Epithelial cell of proximal tubule (primary cell): Measurements from ENCODE around the gene MAGEB3. TPM values are rescaled to one million over a fixed set of nuclear protein-coding genes. Genes with fewer than 3 reads are reported as not detected.

Source experiments
- DNase-seq: peaks from one replicate; pipeline ENCODE4 v3.0.0-alpha.2; 2011; ENCODE audit warnings: low read depth
- H3K4me3 ChIP-seq: 2 replicates; pipeline ENCODE4 v1.5.1; 2011; ENCODE audit warnings: low read depth, mild to moderate bottlenecking, low read length
- CTCF ChIP-seq: conservative IDR thresholded peaks from 2 replicates; pipeline ENCODE4 v1.5.1; 2012; ENCODE audit warnings: low read depth, mild to moderate bottlenecking, low read length
- total RNA-seq: library from RNA; depleted of rRNA; stranded (reverse); fragments of >200 nt; gene quantifications from 2 replicates; pipeline ENCODE4 v1.2.3, GENCODE V29; 2015

MAGEB3 gene
- total RNA-seq, 1 donor from 2014 or later = not detected

- no peak for DNase-seq
- no peak within 1 kb of the TSS for H3K4me3 ChIP-seq
- TF ChIP-seq CTCF = no peak
These were observed 15.1 kb upstream of the MAGEB3 start, which contains the start of gene MAGEB2 for GRCh38 chrX:30215357-30215843. Gene MAGEB2 (plus strand): TSS chrX:30215563. CDS start chrX:30218581, 3,018 bp downstream.

- DNase-seq = no peak
- TF ChIP-seq CTCF = no peak
- H3K4me3 ChIP-seq = no peak overlapping the region
These were observed 13.0 kb upstream of the MAGEB3 start for GRCh38 chrX:30217465-30217864.

GRCh38 chrX:30219372-30219771 is 11.1 kb upstream of the MAGEB3 start:
- no peak for DNase-seq
- no peak for TF ChIP-seq CTCF
- H3K4me3 ChIP-seq = no peak overlapping the region

- DNase-seq = no peak
- no peak overlapping the region for H3K4me3 ChIP-seq
- no peak for TF ChIP-seq CTCF
These were observed 9.8 kb upstream of the MAGEB3 start for GRCh38 chrX:30220661-30221060.

GRCh38 chrX:30224536-30224935 is 5.9 kb upstream of the MAGEB3 start:
- no peak for DNase-seq
- TF ChIP-seq CTCF = no peak

GRCh38 chrX:30228526-30228925 is 1.9 kb upstream of the MAGEB3 start:
- TF ChIP-seq CTCF = no peak
- no peak for DNase-seq
- no peak overlapping the region for H3K4me3 ChIP-seq

More at GRCh38 chrX:30224536-30224935, 5.9 kb upstream of the MAGEB3 start:
- no peak overlapping the region for H3K4me3 ChIP-seq

- no peak for DNase-seq
- H3K4me3 ChIP-seq = no peak within 1 kb of the TSS
- no peak for TF ChIP-seq CTCF
These were observed 11.4 kb downstream of the MAGEB3 start, which contains the start of gene MAGEB4 for GRCh38 chrX:30241724-30242415. Gene MAGEB4 (plus strand): TSS chrX:30242000. CDS start chrX:30242136, 136 bp downstream.
